OCI-LY3 (cell line): ENCODE measurements around the gene STRBP.

ENCODE experiments used
- CTCF ChIP-seq: fragments of 200-600, 300-600 bp; sonication (generic); IDR thresholded peaks from 2 replicates; pipeline ENCODE4 v1.5.1; 2014; ENCODE audit warnings: antibody characterized with exemption, low read length, low read depth
- EZH2phosphoT487 ChIP-seq: fragments of 200-600 bp; shearing (Covaris generic); IDR thresholded peaks from 2 replicates; pipeline ENCODE4 v1.6.1; 2018; ENCODE audit warnings: antibody characterized with exemption, mixed run types, low read depth

GRCh38 chr9:123120953-123121352 is 147.4 kb downstream of the STRBP start:
- TF ChIP-seq CTCF (no peak), EZH2phosphoT487 (no peak)
